ENCODE results near the gene ANGPTL2. TPM values are rescaled to one million over a fixed set of nuclear protein-coding genes. Genes with fewer than 3 reads are reported as not detected.

Gene ANGPTL2
- total and polyA plus RNA-seq, 2 of the 4 experiments (the other 2 are of a cell fraction): 9.5 to 25.1 TPM

GRCh38 chr9:127085186-127085585 is 37.2 kb downstream of the ANGPTL2 start:
- BruUV-seq (replicated peaks): no TSS peak
- CTCF ChIA-PET: interaction anchor here (0.6 kb wide), 1 partner anchor 74 kb away, joined by 7 read pairs; no protein-coding TSS in a partner anchor
- Histone ChIP-seq H3K9me3 (ENCODE audit: control insufficient read depth, insufficient read depth, low read length) (no peaks in the 10 kb centered on the region), H3K27ac (ENCODE audit: insufficient read depth, low read length) (no peak overlapping the region), H3K4me2 (ENCODE audit: low read depth, low read length) (no peak overlapping the region), H3K79me1 (ENCODE audit: low read depth in 1 of 2, low read length in 2 of 2) (no peaks in the 10 kb centered on the region), H3K36me3 (ENCODE audit: control insufficient read depth, insufficient read depth, low read length) (peaks cover 25% of the 10 kb centered on the region), H2BK15ac (ENCODE audit: low read depth, low read length) (no peak overlapping the region), H2AFZ (replicated peaks; ENCODE audit: low read length, poor library complexity) (no peak overlapping the region), H4K20me1 (ENCODE audit: insufficient read depth, low read length) (no peaks in the 10 kb centered on the region), H4K5ac (ENCODE audit: low read depth, low read length) (no peak overlapping the region), H3K4ac (ENCODE audit: low read depth, low read length) (no peak overlapping the region), H2AK5ac (ENCODE audit: low read depth, low read length) (no peak overlapping the region), H3K23ac (ENCODE audit: low read depth, low read length) (no peak overlapping the region), H3K4me1 (ENCODE audit: control insufficient read depth, insufficient read depth, low read length) (no peaks in the 10 kb centered on the region), H4K91ac (ENCODE audit: insufficient read depth, low read depth, low read length) (no peak overlapping the region), H4K8ac (ENCODE audit: low read depth in 2 of 2, low read length in 2 of 2) (no peak overlapping the region), H3K27me3 (ENCODE audit: control insufficient read depth, insufficient read depth, low read length) (no peaks in the 10 kb centered on the region), H3K14ac (replicated peaks; ENCODE audit: low read depth, low read length) (no peak overlapping the region), H3K9ac (ENCODE audit: low read depth, low read length) (no peak overlapping the region), H2BK120ac (ENCODE audit: low read depth, low read length) (no peak overlapping the region), H3K56ac (ENCODE audit: extremely low read depth, insufficient read depth, low read length) (no peak overlapping the region), H2BK5ac (ENCODE audit: low read depth, low read length, poor library complexity, severe bottlenecking) (no peak overlapping the region), H3K4me3 (ENCODE audit: insufficient read depth, low read depth, low read length) (no peak overlapping the region), H3K18ac (ENCODE audit: low read depth, low read length) (no peak overlapping the region), H3K9me1 (ENCODE audit: insufficient read depth, low read length) (no peaks in the 10 kb centered on the region), H2AK9ac (replicated peaks; ENCODE audit: low read depth, low read length, poor library complexity) (no peak overlapping the region), H2BK20ac (ENCODE audit: low read depth, low read length) (no peak overlapping the region)
- no CpG with 5 or more reads among the region's 2 CpGs for WGBS, 2 experiments (ENCODE audit: extremely low coverage in 2 of 2, insufficient read length in 1 of 2)
- no peak for DNase-seq
- dilution Hi-C loops (cut with HindIII; ENCODE audit: low sequenced_read_pairs, unreplicated experiment) (no loop called here), intact Hi-C loops (cut with micrococcal nuclease) (no loop called here), in situ Hi-C loops (cut with MboI; ENCODE audit: low sequenced_read_pairs) (no loop called here)
- TF ChIP-seq POLR2A (IDR thresholded peaks at IDR 0.05; ENCODE audit: low read depth, low read length) (no peak), CHD1 (IDR thresholded peaks at IDR 0.05; ENCODE audit: low read depth, low read length) (no peak), MAFK (IDR thresholded peaks at IDR 0.05; ENCODE audit: low read depth, low read length) (no peak), BHLHE40 (IDR thresholded peaks at IDR 0.05; ENCODE audit: low read depth, low read length) (no peak), RAD21 (IDR thresholded peaks at IDR 0.05; ENCODE audit: low read length) (no peak), FOS (IDR thresholded peaks at IDR 0.05; ENCODE audit: low read depth, low read length) (no peak), NFE2L2 (IDR thresholded peaks at IDR 0.05; ENCODE audit: low read depth, low read length) (no peak), RFX5 (IDR thresholded peaks at IDR 0.05; ENCODE audit: low read depth, low read length) (no peak), CEBPB (IDR thresholded peaks at IDR 0.05; ENCODE audit: low read depth, low read length) (no peak), SMC3 (IDR thresholded peaks at IDR 0.05; ENCODE audit: low read depth, low read length) (no peak), CTCF (conservative IDR thresholded peaks at IDR 0.05; ENCODE audit: low read depth, low read length) (no peak), RCOR1 (IDR thresholded peaks at IDR 0.05; ENCODE audit: insufficient replicate concordance, low read length) (no peak), MAZ (IDR thresholded peaks at IDR 0.05; ENCODE audit: borderline replicate concordance, low read depth, low read length) (no peak), MXI1 (IDR thresholded peaks at IDR 0.05; ENCODE audit: borderline replicate concordance, low read depth, low read length) (no peak)
- TF ChIP-seq, protein P1, sequence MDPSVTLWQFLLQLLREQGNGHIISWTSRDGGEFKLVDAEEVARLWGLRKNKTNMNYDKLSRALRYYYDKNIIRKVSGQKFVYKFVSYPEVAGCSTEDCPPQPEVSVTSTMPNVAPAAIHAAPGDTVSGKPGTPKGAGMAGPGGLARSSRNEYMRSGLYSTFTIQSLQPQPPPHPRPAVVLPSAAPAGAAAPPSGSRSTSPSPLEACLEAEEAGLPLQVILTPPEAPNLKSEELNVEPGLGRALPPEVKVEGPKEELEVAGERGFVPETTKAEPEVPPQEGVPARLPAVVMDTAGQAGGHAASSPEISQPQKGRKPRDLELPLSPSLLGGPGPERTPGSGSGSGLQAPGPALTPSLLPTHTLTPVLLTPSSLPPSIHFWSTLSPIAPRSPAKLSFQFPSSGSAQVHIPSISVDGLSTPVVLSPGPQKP (IDR thresholded peaks at IDR 0.05; ENCODE audit: borderline replicate concordance, low read depth, low read length): no peak
- TF ChIP-seq, protein P2, sequence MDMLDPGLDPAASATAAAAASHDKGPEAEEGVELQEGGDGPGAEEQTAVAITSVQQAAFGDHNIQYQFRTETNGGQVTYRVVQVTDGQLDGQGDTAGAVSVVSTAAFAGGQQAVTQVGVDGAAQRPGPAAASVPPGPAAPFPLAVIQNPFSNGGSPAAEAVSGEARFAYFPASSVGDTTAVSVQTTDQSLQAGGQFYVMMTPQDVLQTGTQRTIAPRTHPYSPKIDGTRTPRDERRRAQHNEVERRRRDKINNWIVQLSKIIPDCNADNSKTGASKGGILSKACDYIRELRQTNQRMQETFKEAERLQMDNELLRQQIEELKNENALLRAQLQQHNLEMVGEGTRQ (IDR thresholded peaks at IDR 0.05; ENCODE audit: low read depth, low read length): no peak
- POLR2A ChIA-PET (ENCODE audit: unreplicated experiment): no interaction called here
- no peak for ATAC-seq (ENCODE audit: low read depth)
